OCI-LY7 (cell line): ENCODE data around the gene SUFU. TPM values are rescaled to one million over a fixed set of nuclear protein-coding genes. Genes with fewer than 3 reads are reported as not detected.

ENCODE experiments used
- BruUV-seq: library from RNA; stranded (reverse); fragments of 400-500 nt; replicated peaks from 2 replicates; lab custom pipeline; 2021; lab: Mats Ljungman, UMichigan
- CTCF ChIA-PET: fragments of 300-600 bp; sonication (Branson Sonifier 250); formaldehyde crosslinking; loops from one replicate; lab custom pipeline; 2022; ENCODE audit warnings: antibody characterized with exemption; ENCODE audit not compliant: unreplicated experiment; lab: Charles Lee
- POLR2A ChIA-PET: fragments of 300-600 bp; sonication (Branson Sonifier 250); formaldehyde crosslinking; loops from one replicate; lab custom pipeline; 2022; ENCODE audit warnings: antibody characterized with exemption; lab: Charles Lee
- DNase-seq: peaks from one replicate; pipeline ENCODE4 v3.0.0-alpha.2; 2015; ENCODE audit warnings: low spot score
- H2AFZ ChIP-seq: fragments of 200-600 bp; sonication (generic), shearing (Covaris generic); 2 replicates; pipeline ENCODE4 v1.6.1; 2014; ENCODE audit warnings: mild to moderate bottlenecking, antibody characterized with exemption, low read length, moderate library complexity
- H3K27ac ChIP-seq: fragments of 200-600 bp; sonication (generic); 2 replicates; pipeline ENCODE4 v1.5.1; 2014; ENCODE audit warnings: mixed run types, low read depth, mild to moderate bottlenecking, moderate library complexity, low read length, inconsistent platforms; ENCODE audit not compliant: poor library complexity, severe bottlenecking
- H3K36me3 ChIP-seq: fragments of 200-600 bp; sonication (generic); 2 replicates; pipeline ENCODE4 v1.6.1; 2014; ENCODE audit warnings: mild to moderate bottlenecking, antibody characterized with exemption, low read length, moderate library complexity, mixed read lengths; ENCODE audit not compliant: insufficient read depth
- H3K4me1 ChIP-seq: fragments of 200-600 bp; sonication (generic); 2 replicates; pipeline ENCODE4 v1.5.1; 2014; ENCODE audit warnings: mild to moderate bottlenecking, low read length; ENCODE audit not compliant: insufficient read depth, poor library complexity, severe bottlenecking
- H3K4me2 ChIP-seq: fragments of 200-600 bp; sonication (generic); 2 replicates; pipeline ENCODE4 v1.6.1; 2014; ENCODE audit warnings: mild to moderate bottlenecking, low read length
- H3K4me3 ChIP-seq: fragments of 200-600 bp; sonication (generic); 2 replicates; pipeline ENCODE4 v1.5.1; 2014; ENCODE audit warnings: mild to moderate bottlenecking, low read depth, low read length; ENCODE audit not compliant: poor library complexity, severe bottlenecking
- H3K79me2 ChIP-seq: fragments of 200-600 bp; sonication (generic); 2 replicates; pipeline ENCODE4 v1.6.1; 2016; ENCODE audit warnings: low read depth, mild to moderate bottlenecking, low read length, moderate library complexity, mixed read lengths; ENCODE audit not compliant: insufficient read depth
- H3K9me2 ChIP-seq: fragments of 200-600 bp; sonication (generic); 2 replicates; pipeline ENCODE4 v1.6.1; 2016; ENCODE audit warnings: mild to moderate bottlenecking, low read length, mixed read lengths; ENCODE audit not compliant: insufficient read depth
- H3K9me3 ChIP-seq: fragments of 200-600 bp; sonication (generic); 2 replicates; pipeline ENCODE4 v1.6.1; 2014; ENCODE audit warnings: mild to moderate bottlenecking, mixed run types, low read length, mixed read lengths
- H4K20me1 ChIP-seq: fragments of 200-600 bp; sonication (generic); 2 replicates; pipeline ENCODE4 v1.6.1; 2014; ENCODE audit warnings: mild to moderate bottlenecking, antibody characterized with exemption, low read length, moderate library complexity, mixed read lengths; ENCODE audit not compliant: insufficient read depth
- EZH2phosphoT487 ChIP-seq: fragments of 200-600 bp; sonication (generic); IDR thresholded peaks from 2 replicates; pipeline ENCODE4 v1.6.1; 2018; ENCODE audit warnings: low read depth, borderline replicate concordance, mild to moderate bottlenecking, mixed run types, antibody characterized with exemption, low read length, moderate library complexity, mixed read lengths
- intact Hi-C: fragments of 100-400 bp; cut with micrococcal nuclease; formaldehyde crosslinking; loops from one replicate; pipeline ENCODE4 v1.10.0; 2022; ENCODE audit not compliant: unreplicated experiment
- total RNA-seq, 2 experiments: library from RNA; depleted of rRNA in 1 of 2; stranded (reverse); fragments of >200 nt in 1 of 2; shearing (Covaris generic) in 1 of 2; gene quantifications; 2 replicates each; pipeline ENCODE4 v1.2.3, GENCODE V29; 2014 to 2022
- TF ChIP-seq, protein P1 (sequence below): fragments of 200-600 bp; sonication (generic); conservative IDR thresholded peaks from 2 replicates; pipeline ENCODE4 v1.5.1; 2014; ENCODE audit warnings: mild to moderate bottlenecking, antibody characterized with exemption, low read length, moderate library complexity, mixed read lengths

The SUFU gene
- total RNA-seq, 2 experiments from 2014 or later: 4.9 to 10.0 TPM

DNA sequence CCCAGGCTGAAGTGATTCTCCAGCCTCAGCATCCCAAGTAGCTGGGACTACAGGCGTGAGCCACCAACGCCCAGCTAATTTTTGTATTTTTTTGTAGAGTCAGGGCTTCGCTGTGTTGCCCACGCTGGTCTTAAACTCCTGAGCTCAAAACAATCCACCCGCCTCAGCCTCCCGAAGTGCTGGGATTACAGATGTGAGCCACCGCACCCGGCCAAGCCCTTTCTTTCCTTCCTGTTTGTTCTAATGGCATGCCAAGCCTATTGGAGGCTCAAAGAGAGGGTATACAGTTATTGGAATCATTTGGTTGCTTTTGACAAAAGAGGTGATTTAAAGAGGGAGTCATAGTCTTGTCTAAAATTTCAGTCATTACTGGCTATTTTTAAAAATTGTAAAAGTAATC, 94.5 kb downstream of the SUFU start:
- intact Hi-C loops: no loop called here
- Histone ChIP-seq H4K20me1 (no peaks in the 10 kb centered on the region), H3K27ac (no peak overlapping the region), H3K4me2 (no peak overlapping the region), H2AFZ (no peak overlapping the region), H3K79me2 (no peaks in the 10 kb centered on the region), H3K9me2 (no peaks in the 10 kb centered on the region), H3K4me3 (no peak overlapping the region), H3K4me1 (no peaks in the 10 kb centered on the region), H3K36me3 (no peaks in the 10 kb centered on the region), H3K9me3 (no peaks in the 10 kb centered on the region)
- CTCF ChIA-PET: no interaction called here
- POLR2A ChIA-PET: interaction anchor here (0.6 kb wide), 1 partner anchor 51 kb away, joined by 6 read pairs; no protein-coding TSS in a partner anchor
- no TSS peak for BruUV-seq
- DNase-seq: no peak
- TF ChIP-seq, protein P1, sequence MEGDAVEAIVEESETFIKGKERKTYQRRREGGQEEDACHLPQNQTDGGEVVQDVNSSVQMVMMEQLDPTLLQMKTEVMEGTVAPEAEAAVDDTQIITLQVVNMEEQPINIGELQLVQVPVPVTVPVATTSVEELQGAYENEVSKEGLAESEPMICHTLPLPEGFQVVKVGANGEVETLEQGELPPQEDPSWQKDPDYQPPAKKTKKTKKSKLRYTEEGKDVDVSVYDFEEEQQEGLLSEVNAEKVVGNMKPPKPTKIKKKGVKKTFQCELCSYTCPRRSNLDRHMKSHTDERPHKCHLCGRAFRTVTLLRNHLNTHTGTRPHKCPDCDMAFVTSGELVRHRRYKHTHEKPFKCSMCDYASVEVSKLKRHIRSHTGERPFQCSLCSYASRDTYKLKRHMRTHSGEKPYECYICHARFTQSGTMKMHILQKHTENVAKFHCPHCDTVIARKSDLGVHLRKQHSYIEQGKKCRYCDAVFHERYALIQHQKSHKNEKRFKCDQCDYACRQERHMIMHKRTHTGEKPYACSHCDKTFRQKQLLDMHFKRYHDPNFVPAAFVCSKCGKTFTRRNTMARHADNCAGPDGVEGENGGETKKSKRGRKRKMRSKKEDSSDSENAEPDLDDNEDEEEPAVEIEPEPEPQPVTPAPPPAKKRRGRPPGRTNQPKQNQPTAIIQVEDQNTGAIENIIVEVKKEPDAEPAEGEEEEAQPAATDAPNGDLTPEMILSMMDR: no peak

DNA sequence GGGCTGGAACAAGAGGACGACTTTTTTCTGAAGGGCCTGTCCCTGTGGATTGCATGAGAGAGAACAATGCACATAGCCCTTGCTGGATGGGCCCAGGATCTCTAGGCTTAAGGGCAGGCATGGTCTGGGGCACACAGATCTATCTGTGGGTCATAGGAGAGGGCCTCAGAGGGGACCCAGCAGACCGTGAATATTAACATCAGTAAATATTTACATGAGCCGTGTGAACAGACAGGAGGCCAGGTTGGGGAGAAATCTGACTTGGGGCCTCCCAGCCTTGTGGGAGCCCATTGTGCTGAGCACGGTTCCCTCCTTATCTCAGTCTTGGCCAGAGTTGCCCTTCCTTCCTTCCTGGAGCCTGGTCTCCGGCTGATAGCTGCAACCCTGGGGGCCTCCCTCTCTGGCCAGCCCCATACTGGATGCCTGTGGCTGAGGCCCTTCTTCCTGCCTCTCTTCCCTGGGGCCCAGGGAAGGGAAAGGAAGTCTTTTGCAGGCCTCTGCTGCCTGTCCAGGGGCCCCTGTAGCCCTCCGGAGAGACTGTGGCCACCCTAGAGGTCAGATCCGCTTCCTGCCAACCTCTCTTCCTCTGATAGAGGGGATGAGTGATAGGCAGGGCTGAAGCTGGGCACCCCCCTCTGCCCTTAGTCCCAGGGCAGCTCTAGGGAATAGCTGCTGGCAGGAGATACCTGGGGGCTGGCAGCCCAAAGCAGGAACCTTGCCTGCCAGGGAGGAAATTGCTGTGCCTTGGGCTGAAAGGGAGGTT, 96.0 kb downstream of the SUFU start:
- BruUV-seq: no TSS peak
- H3K9me3 ChIP-seq: no peaks in the 10 kb centered on the region
- H3K4me1 ChIP-seq: no peaks in the 10 kb centered on the region
- TF ChIP-seq, protein P1: no peak
- TF ChIP-seq EZH2phosphoT487: no peak
- DNase-seq: no peak
- H4K20me1 ChIP-seq: no peaks in the 10 kb centered on the region
- POLR2A ChIA-PET: no interaction called here
- H2AFZ ChIP-seq: no peak overlapping the region
- intact Hi-C loops: no loop called here
- no peaks in the 10 kb centered on the region for H3K79me2 ChIP-seq
- CTCF ChIA-PET: no interaction called here
- H3K27ac ChIP-seq: no peak overlapping the region
- H3K4me2 ChIP-seq: no peak overlapping the region
- H3K9me2 ChIP-seq: no peaks in the 10 kb centered on the region
- no peaks in the 10 kb centered on the region for H3K36me3 ChIP-seq
- no peak overlapping the region for H3K4me3 ChIP-seq

DNA sequence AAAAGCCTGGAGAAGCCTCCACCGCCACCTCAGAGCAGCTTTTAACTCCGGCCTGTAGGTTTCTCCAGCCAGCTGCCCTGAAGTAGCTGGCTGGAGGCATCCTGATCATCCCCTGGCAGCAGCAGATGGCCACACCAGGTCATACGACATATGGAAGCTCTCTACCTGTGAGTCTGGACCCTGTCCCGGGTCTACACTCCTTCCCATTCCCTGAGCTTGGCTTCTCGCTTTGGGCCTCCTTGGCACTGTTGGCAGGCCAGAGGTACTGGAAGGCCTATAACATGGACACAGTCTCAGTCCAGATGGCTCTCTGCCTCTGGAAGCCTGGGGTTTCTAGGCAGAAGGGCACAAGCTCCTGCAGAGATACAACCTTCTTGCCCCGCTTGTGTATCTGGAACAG, 97.0 kb downstream of the SUFU start:
- no peak overlapping the region for H3K4me3 ChIP-seq
- no TSS peak for BruUV-seq
- H2AFZ ChIP-seq: no peak overlapping the region
- no peaks in the 10 kb centered on the region for H3K4me1 ChIP-seq
- ChIA-PET CTCF (no interaction called here), POLR2A (interaction anchor here (0.6 kb wide), 1 partner anchor 20 kb away, joined by 4 read pairs; no protein-coding TSS in a partner anchor)
- H3K79me2 ChIP-seq: no peaks in the 10 kb centered on the region
- no peak for DNase-seq
- no peak overlapping the region for H3K4me2 ChIP-seq
- H4K20me1 ChIP-seq: no peaks in the 10 kb centered on the region
- H3K9me2 ChIP-seq: no peaks in the 10 kb centered on the region
- H3K36me3 ChIP-seq: no peaks in the 10 kb centered on the region
- TF ChIP-seq EZH2phosphoT487: no peak
- intact Hi-C loops: no loop called here
- no peak overlapping the region for H3K27ac ChIP-seq
- no peaks in the 10 kb centered on the region for H3K9me3 ChIP-seq
